ENCODE measurements around the gene RIPOR3. TPM values are rescaled to one million over a fixed set of nuclear protein-coding genes. Genes with fewer than 3 reads are reported as not detected.
"Not testable (repeated sequence)": the region's sequence is repeated elsewhere in the genome, so short reads cannot be mapped to it uniquely, and the experiment has no call there.

The RIPOR3 gene
- total RNA-seq, 3 donors from 2014 or later (not counting 1 experiment from before 2014, with no cell fraction given) = 0.45 TPM; not detected in 2

GRCh38 chr20:50678169-50678898, 13.0 kb downstream of the RIPOR3 start:
- Histone ChIP-seq H3K4me3 (ENCODE audit: low read length) (no peak overlapping the region), H3K4me1 (ENCODE audit: control insufficient read depth, insufficient read depth, low read length) (no peaks in the 10 kb centered on the region), H3K9me3 (ENCODE audit: control insufficient read depth, insufficient read depth, low read length) (no peaks in the 10 kb centered on the region), H3K36me3 (ENCODE audit: control insufficient read depth, insufficient read depth, low read length) (no peaks in the 10 kb centered on the region), H3K27ac (ENCODE audit: low read length) (no peak overlapping the region), H3K27me3 (ENCODE audit: control insufficient read depth, insufficient read depth, low read length) (no peaks in the 10 kb centered on the region)
- Mint-ChIP-seq H3K27ac (no peak overlapping the region), H3K9me3 (no peaks in the 10 kb centered on the region), H3K36me3 (no peaks in the 10 kb centered on the region), H3K4me1 (no peaks in the 10 kb centered on the region), H3K4me3 (no peak overlapping the region), H3K27me3 (ENCODE audit: low read depth in 2 of 2) (no peaks in the 10 kb centered on the region)
- WGBS (ENCODE audit: insufficient coverage) = 92% methylated on average over 8 of the region's 8 CpGs
- ATAC-seq (no peak), DNase-seq (no peak)
- intact Hi-C loops (cut with micrococcal nuclease) = no loop called here
- no peak for TF ChIP-seq CTCF (IDR thresholded peaks at IDR 0.05)

GRCh38 chr20:50676858-50677257, 14.5 kb downstream of the RIPOR3 start:
- Histone ChIP-seq H3K4me1 (ENCODE audit: control insufficient read depth, insufficient read depth, low read length) (no peaks in the 10 kb centered on the region), H3K9me3 (ENCODE audit: control insufficient read depth, insufficient read depth, low read length) (no peaks in the 10 kb centered on the region), H3K27ac (ENCODE audit: low read length) (no peak overlapping the region), H3K27me3 (ENCODE audit: control insufficient read depth, insufficient read depth, low read length) (no peaks in the 10 kb centered on the region), H3K36me3 (ENCODE audit: control insufficient read depth, insufficient read depth, low read length) (no peaks in the 10 kb centered on the region), H3K4me3 (ENCODE audit: low read length) (no peak overlapping the region)
- Mint-ChIP-seq H3K9me3 (no peaks in the 10 kb centered on the region), H3K27me3 (ENCODE audit: low read depth in 2 of 2) (no peaks in the 10 kb centered on the region), H3K36me3 (no peaks in the 10 kb centered on the region), H3K27ac (no peak overlapping the region), H3K4me3 (no peak overlapping the region), H3K4me1 (no peaks in the 10 kb centered on the region)
- ATAC-seq = no peak
- WGBS (ENCODE audit: insufficient coverage) = 94% methylated on average over 4 of the region's 4 CpGs
- no peak for DNase-seq
- intact Hi-C loops (cut with micrococcal nuclease) = no loop called here
- TF ChIP-seq CTCF (IDR thresholded peaks at IDR 0.05) = no peak

GRCh38 chr20:50676377-50676731, 15.0 kb downstream of the RIPOR3 start:
- H3K27me3 Mint-ChIP-seq (ENCODE audit: low read depth in 2 of 2); H3K9me3 ChIP-seq (ENCODE audit: control insufficient read depth, insufficient read depth, low read length); intact Hi-C loops (cut with micrococcal nuclease); H3K36me3 Mint-ChIP-seq; H3K4me3 Mint-ChIP-seq; DNase-seq; H3K27me3 ChIP-seq (ENCODE audit: control insufficient read depth, insufficient read depth, low read length); H3K4me1 Mint-ChIP-seq; H3K36me3 ChIP-seq (ENCODE audit: control insufficient read depth, insufficient read depth, low read length); ATAC-seq; H3K4me3 ChIP-seq (ENCODE audit: low read length); H3K27ac Mint-ChIP-seq; H3K9me3 Mint-ChIP-seq; H3K4me1 ChIP-seq (ENCODE audit: control insufficient read depth, insufficient read depth, low read length); H3K27ac ChIP-seq (ENCODE audit: low read length): not testable (repeated sequence)
- WGBS (ENCODE audit: insufficient coverage) = 77% methylated on average over 3 of the region's 3 CpGs

GRCh38 chr20:50675671-50676376, 15.5 kb downstream of the RIPOR3 start:
- Mint-ChIP-seq H3K27ac (no peak overlapping the region), H3K27me3 (ENCODE audit: low read depth in 2 of 2) (no peaks in the 10 kb centered on the region)
- no peak for DNase-seq

More at GRCh38 chr20:50675671-50676376, 15.5 kb downstream of the RIPOR3 start:
- no peak overlapping the region for H3K27ac ChIP-seq (ENCODE audit: low read length)
- Mint-ChIP-seq H3K4me3 (no peak overlapping the region), H3K9me3 (no peaks in the 10 kb centered on the region), H3K36me3 (no peaks in the 10 kb centered on the region), H3K4me1 (no peaks in the 10 kb centered on the region)
- no peaks in the 10 kb centered on the region for H3K9me3 ChIP-seq (ENCODE audit: control insufficient read depth, insufficient read depth, low read length)
- no peaks in the 10 kb centered on the region for H3K36me3 ChIP-seq (ENCODE audit: control insufficient read depth, insufficient read depth, low read length)
- no peaks in the 10 kb centered on the region for H3K27me3 ChIP-seq (ENCODE audit: control insufficient read depth, insufficient read depth, low read length)
- H3K4me1 ChIP-seq (ENCODE audit: control insufficient read depth, insufficient read depth, low read length) = no peaks in the 10 kb centered on the region
- no peak for TF ChIP-seq CTCF (IDR thresholded peaks at IDR 0.05)
- no peak overlapping the region for H3K4me3 ChIP-seq (ENCODE audit: low read length)
- intact Hi-C loops (cut with micrococcal nuclease) = no loop called here
- ATAC-seq = no peak
- WGBS (ENCODE audit: insufficient coverage) = 72% methylated on average over 12 of the region's 13 CpGs

Data from natural killer cell (primary cell).